MCF 10A (cell line): ENCODE measurements around the gene TMEM156. TPM values are rescaled to one million over a fixed set of nuclear protein-coding genes. Genes with fewer than 3 reads are reported as not detected.

Source experiments
- BruUV-seq: library from RNA; stranded (reverse); fragments of 400-500 nt; replicated peaks from 2 replicates; lab custom pipeline; 2021; lab: Mats Ljungman, UMichigan
- CTCF ChIA-PET: fragments of 300-600 bp; sonication (Branson Sonifier 250); formaldehyde crosslinking; extraction: SDS; loops from one replicate; lab custom pipeline; 2021; ENCODE audit warnings: antibody characterized with exemption, inconsistent platforms; lab: Yijun Ruan, JAX
- POLR2A ChIA-PET: fragments of 300-600, 350-650 bp; sonication (Branson Sonifier 250); formaldehyde crosslinking; extraction: SDS; loops from one replicate; lab custom pipeline; 2020; ENCODE audit warnings: antibody characterized with exemption, inconsistent platforms; lab: Yijun Ruan, JAX
- DNase-seq: peaks from one replicate; pipeline ENCODE4 v3.0.0-alpha.2; 2018; ENCODE audit not compliant: unreplicated experiment
- H3K27ac Mint-ChIP-seq: one replicate; pipeline ENCODE4 v1.8.0; 2022; ENCODE audit warnings: mild to moderate bottlenecking, low read depth, mixed read lengths; ENCODE audit not compliant: unreplicated experiment
- H3K27me3 Mint-ChIP-seq: one replicate; pipeline ENCODE4 v1.8.0; 2022; ENCODE audit warnings: mixed read lengths; ENCODE audit not compliant: insufficient read depth, unreplicated experiment
- H3K36me3 Mint-ChIP-seq: one replicate; pipeline ENCODE4 v1.8.0; 2022; ENCODE audit warnings: mild to moderate bottlenecking, moderate library complexity, mixed read lengths; ENCODE audit not compliant: insufficient read depth, unreplicated experiment
- H3K4me1 Mint-ChIP-seq: one replicate; pipeline ENCODE4 v1.8.0; 2022; ENCODE audit warnings: mixed read lengths; ENCODE audit not compliant: insufficient read depth, unreplicated experiment
- H3K4me3 Mint-ChIP-seq: one replicate; pipeline ENCODE4 v1.8.0; 2022; ENCODE audit warnings: mild to moderate bottlenecking, moderate library complexity, mixed read lengths; ENCODE audit not compliant: unreplicated experiment
- H3K9me3 Mint-ChIP-seq: one replicate; pipeline ENCODE4 v1.8.0; 2022; ENCODE audit warnings: mixed read lengths; ENCODE audit not compliant: unreplicated experiment
- intact Hi-C: fragments of 100-400 bp; cut with micrococcal nuclease; formaldehyde crosslinking; loops from 2 replicates; pipeline ENCODE4 v1.14.1; 2022
- total RNA-seq: library from RNA; stranded (reverse); gene quantifications from 2 replicates; pipeline ENCODE4 v1.2.3, GENCODE V29; 2022
- TF ChIP-seq, protein P1 (sequence below): fragments of 200-600 bp; IDR thresholded peaks from one replicate; pipeline ENCODE4 v1.8.0; 2022; ENCODE audit warnings: antibody characterized with exemption, mild to moderate bottlenecking; ENCODE audit not compliant: unreplicated experiment

Gene TMEM156
- total RNA-seq, 1 experiment from 2014 or later = 5.3 TPM

- Mint-ChIP-seq H3K4me3 (no peak overlapping the region), H3K27me3 (no peaks in the 10 kb centered on the region), H3K27ac (no peak overlapping the region), H3K4me1 (no peaks in the 10 kb centered on the region), H3K36me3 (peaks cover 37% of the 10 kb centered on the region), H3K9me3 (no peaks in the 10 kb centered on the region)
- ChIA-PET POLR2A (no interaction called here), CTCF (interaction anchor here (0.7 kb wide), 1 partner anchor 14 kb away, joined by 3 read pairs; no protein-coding TSS in a partner anchor)
- TF ChIP-seq, protein P1, sequence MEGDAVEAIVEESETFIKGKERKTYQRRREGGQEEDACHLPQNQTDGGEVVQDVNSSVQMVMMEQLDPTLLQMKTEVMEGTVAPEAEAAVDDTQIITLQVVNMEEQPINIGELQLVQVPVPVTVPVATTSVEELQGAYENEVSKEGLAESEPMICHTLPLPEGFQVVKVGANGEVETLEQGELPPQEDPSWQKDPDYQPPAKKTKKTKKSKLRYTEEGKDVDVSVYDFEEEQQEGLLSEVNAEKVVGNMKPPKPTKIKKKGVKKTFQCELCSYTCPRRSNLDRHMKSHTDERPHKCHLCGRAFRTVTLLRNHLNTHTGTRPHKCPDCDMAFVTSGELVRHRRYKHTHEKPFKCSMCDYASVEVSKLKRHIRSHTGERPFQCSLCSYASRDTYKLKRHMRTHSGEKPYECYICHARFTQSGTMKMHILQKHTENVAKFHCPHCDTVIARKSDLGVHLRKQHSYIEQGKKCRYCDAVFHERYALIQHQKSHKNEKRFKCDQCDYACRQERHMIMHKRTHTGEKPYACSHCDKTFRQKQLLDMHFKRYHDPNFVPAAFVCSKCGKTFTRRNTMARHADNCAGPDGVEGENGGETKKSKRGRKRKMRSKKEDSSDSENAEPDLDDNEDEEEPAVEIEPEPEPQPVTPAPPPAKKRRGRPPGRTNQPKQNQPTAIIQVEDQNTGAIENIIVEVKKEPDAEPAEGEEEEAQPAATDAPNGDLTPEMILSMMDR = no peak
- DNase-seq = no peak
- intact Hi-C loops = no loop called here
- BruUV-seq = no TSS peak
Measured at GRCh38 chr4:38928974-38929373, 103.2 kb downstream of the TMEM156 start.

GRCh38 chr4:38928568-38928967, 103.6 kb downstream of the TMEM156 start:
- TF ChIP-seq, protein P1 = no peak
- no peaks in the 10 kb centered on the region for H3K4me1 Mint-ChIP-seq
- no peaks in the 10 kb centered on the region for H3K27me3 Mint-ChIP-seq
- ChIA-PET CTCF (interaction anchor here (0.7 kb wide), 1 partner anchor 14 kb away, joined by 3 read pairs; no protein-coding TSS in a partner anchor), POLR2A (interaction anchor here (1.6 kb wide), 1 partner anchor 13 kb away, joined by 6 read pairs; no protein-coding TSS in a partner anchor)
- H3K9me3 Mint-ChIP-seq = no peaks in the 10 kb centered on the region
- no peak overlapping the region for H3K27ac Mint-ChIP-seq
- peaks cover 35% of the 10 kb centered on the region for H3K36me3 Mint-ChIP-seq
- intact Hi-C loops = no loop called here
- BruUV-seq = no TSS peak
- H3K4me3 Mint-ChIP-seq = no peak overlapping the region
- DNase-seq = no peak

DNA sequence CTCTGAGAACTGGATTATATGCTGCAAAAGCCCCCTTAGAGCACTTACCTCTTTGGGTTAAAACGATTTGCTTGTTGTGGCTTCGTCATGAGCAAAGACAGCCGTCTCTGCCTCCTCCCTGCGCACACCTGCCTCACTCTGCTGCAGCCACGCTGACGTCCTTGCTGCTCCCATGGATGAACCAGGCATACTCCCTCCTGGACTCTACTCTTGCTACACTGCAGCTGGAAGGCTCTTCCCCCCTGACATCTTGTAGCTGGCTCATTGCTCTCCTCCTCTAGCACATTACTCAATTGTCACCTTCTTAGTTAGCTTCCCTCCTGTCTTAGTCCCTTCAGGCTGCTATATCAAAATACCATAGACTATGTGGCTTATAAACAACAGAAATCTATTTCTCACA, 105.3 kb downstream of the TMEM156 start:
- Mint-ChIP-seq H3K9me3 (no peaks in the 10 kb centered on the region), H3K27me3 (no peaks in the 10 kb centered on the region), H3K27ac (no peak overlapping the region), H3K36me3 (peaks cover 24% of the 10 kb centered on the region), H3K4me1 (no peaks in the 10 kb centered on the region), H3K4me3 (no peak overlapping the region)
- intact Hi-C loops = no loop called here
- ChIA-PET POLR2A (interaction anchor here (1.6 kb wide), 1 partner anchor 15 kb away, joined by 6 read pairs; no protein-coding TSS in a partner anchor), CTCF (interaction anchor here (1.0 to 1.2 kb wide), 2 partner anchors 24 to 209 kb away, joined by 3 to 4 read pairs; no protein-coding TSS in a partner anchor)
- no TSS peak for BruUV-seq
- DNase-seq = no peak
- TF ChIP-seq, protein P1 = no peak

DNA sequence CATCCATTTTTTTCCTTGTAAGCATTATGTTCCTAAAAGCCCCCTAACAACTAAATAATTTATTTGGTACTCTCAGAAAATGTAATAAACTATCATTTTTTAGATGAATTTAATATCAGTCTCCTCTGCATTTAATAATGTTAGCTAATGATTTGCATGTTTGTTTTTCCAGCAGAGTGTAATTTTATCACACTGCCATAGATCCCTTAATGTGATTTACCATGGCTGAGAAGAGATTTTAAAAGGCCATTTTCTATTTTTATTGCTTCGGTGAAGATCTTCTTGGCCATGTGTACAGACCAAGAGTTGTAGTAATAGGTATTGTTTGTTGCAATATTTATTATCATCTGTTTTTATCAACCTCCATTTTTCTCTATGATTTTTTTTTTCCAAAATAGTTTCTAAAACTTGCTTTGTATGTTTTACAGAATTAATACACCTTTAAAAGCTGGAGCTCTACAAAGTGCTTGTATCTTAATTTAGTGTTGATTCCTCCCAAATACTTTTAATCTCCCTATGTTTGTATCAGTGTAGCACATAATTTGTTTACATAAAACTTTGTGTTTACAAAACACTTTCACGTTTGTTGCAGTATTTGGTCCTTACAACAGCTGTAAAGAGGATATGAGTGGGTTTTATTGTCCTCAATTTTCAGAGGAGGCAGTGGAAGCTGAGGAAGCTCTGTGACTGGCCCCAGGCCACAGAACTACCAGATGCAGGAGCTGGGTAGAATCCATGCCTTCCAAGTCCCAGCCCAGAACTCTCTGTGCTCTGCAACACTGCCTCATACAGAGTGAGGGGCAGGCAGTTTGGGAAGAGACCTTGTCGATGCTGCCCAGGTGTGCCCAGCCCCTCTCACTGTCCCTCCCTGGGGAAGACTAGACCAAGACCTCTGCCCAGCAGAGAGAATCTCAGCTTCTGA, 106.5 kb downstream of the TMEM156 start:
- no TSS peak for BruUV-seq
- no peaks in the 10 kb centered on the region for H3K4me1 Mint-ChIP-seq
- H3K9me3 Mint-ChIP-seq = no peaks in the 10 kb centered on the region
- ChIA-PET CTCF (interaction anchor here (0.6 to 1.2 kb wide), 3 partner anchors 23 to 755 kb away, joined by 3 to 4 read pairs (median 3); no protein-coding TSS in a partner anchor), POLR2A (no interaction called here)
- intact Hi-C loops = no loop called here
- H3K27ac Mint-ChIP-seq = no peak overlapping the region
- no peaks in the 10 kb centered on the region for H3K27me3 Mint-ChIP-seq
- no peak for DNase-seq
- no peak overlapping the region for H3K4me3 Mint-ChIP-seq
- TF ChIP-seq, protein P1 = no peak
- H3K36me3 Mint-ChIP-seq = peaks cover 24% of the 10 kb centered on the region
